Upper lobe of left lung (tissue), 4 donors: Measurements from ENCODE around the gene DIAPH3.

Experiments
- EP300 ChIP-seq, 4 donors: sonication (generic); formaldehyde crosslinking; IDR thresholded peaks; one replicate each; pipeline ENCODE4 v1.5.1; 2017; ENCODE audit warnings: antibody characterized with exemption in 4 of 4, control low read depth in 2 of 4
- POLR2A ChIP-seq, 4 donors: fragments of 450-650 bp; IDR thresholded peaks; one replicate each; pipeline ENCODE4 v1.5.1; 2016 to 2017; ENCODE audit warnings: antibody characterized with exemption in 4 of 4, mild to moderate bottlenecking in 2 of 4
- TF ChIP-seq, protein P1 (sequence below), 6 experiments: fragments of 450-650 bp in 4 of 6; fragments of 200-600 bp in 2 of 6; sonication (generic) in 2 of 6; IDR thresholded peaks; one replicate each; pipeline ENCODE4 v1.5.1; 2016 to 2019; ENCODE audit warnings: antibody characterized with exemption in 6 of 6

DNA sequence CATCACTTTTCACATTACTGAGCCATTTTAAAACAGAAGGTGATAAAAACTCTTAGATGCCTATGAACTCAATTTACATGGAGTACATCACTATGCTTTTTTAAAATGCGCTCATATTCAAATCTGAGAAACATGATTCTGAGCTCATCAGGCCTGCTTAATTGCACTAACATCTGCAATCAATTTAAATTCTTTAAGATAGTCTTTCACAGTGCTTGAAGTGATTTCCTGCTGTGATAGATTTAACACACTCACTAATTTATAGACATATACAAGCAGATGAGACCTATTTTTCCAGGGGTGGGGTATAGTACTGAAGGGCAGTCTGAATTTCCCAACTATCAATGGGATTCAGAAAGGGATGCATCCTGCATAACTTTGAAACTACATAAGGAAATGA lies 82.9 kb downstream of the DIAPH3 start:
- TF ChIP-seq, protein P1, sequence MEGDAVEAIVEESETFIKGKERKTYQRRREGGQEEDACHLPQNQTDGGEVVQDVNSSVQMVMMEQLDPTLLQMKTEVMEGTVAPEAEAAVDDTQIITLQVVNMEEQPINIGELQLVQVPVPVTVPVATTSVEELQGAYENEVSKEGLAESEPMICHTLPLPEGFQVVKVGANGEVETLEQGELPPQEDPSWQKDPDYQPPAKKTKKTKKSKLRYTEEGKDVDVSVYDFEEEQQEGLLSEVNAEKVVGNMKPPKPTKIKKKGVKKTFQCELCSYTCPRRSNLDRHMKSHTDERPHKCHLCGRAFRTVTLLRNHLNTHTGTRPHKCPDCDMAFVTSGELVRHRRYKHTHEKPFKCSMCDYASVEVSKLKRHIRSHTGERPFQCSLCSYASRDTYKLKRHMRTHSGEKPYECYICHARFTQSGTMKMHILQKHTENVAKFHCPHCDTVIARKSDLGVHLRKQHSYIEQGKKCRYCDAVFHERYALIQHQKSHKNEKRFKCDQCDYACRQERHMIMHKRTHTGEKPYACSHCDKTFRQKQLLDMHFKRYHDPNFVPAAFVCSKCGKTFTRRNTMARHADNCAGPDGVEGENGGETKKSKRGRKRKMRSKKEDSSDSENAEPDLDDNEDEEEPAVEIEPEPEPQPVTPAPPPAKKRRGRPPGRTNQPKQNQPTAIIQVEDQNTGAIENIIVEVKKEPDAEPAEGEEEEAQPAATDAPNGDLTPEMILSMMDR (IDR thresholded peaks at IDR 0.05): no peak
- TF ChIP-seq POLR2A (IDR thresholded peaks at IDR 0.05): no peak
- no peak for TF ChIP-seq EP300 (IDR thresholded peaks at IDR 0.05)
